HG03342 (cell line): ENCODE results near the gene HNRNPF.
"Not testable (repeated sequence)": the region's sequence is repeated elsewhere in the genome, so short reads cannot be mapped to it uniquely, and the experiment has no call there.

Source experiments
- ATAC-seq: cut with Tn5 transposase; IDR thresholded peaks from one replicate; pipeline ENCODE4 v1.9.1; 2021; ENCODE audit warnings: mild to moderate bottlenecking, moderate library complexity; ENCODE audit not compliant: unreplicated experiment

Gene HNRNPF, protein sequence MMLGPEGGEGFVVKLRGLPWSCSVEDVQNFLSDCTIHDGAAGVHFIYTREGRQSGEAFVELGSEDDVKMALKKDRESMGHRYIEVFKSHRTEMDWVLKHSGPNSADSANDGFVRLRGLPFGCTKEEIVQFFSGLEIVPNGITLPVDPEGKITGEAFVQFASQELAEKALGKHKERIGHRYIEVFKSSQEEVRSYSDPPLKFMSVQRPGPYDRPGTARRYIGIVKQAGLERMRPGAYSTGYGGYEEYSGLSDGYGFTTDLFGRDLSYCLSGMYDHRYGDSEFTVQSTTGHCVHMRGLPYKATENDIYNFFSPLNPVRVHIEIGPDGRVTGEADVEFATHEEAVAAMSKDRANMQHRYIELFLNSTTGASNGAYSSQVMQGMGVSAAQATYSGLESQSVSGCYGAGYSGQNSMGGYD

DNA sequence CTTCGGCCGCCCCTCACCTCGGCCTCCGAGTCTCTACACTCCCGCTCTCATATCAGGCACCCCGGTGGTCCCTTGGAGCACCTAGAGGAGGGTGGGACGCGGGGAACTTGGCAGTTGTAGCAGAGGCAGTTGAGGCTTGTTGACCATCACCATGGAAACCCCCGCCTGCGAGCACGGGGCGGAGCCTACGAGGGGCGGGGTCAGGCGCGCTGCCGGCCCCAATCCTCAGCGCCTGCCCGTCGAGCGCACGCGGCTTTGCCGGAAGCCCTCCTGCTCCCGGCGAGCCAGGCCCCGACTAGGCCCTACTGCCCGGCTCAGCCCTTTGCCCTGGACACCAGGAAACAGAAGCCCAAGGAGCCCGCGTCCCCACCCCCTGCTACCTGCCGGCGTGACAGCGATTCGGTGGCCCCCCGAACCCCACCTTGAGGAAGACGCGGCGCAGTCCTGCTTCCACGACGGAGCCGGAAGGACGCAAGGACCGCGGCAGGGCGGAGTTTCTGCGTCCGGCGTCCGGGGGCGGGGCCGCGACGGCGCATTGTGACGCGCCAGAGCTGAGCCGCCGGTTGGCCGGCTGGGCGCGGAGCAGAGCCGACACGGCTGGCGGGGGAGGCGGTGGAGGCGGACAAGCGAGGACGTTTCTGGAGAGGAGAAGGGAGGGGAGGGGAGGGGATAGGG, at the start of gene HNRNPF:
TSS of gene HNRNPF (minus strand) at position 477 of the 675 bp plus-strand sequence. CDS start 21,302 bp downstream, outside the sequence.
- ATAC-seq = peak; percentile 63

DNA sequence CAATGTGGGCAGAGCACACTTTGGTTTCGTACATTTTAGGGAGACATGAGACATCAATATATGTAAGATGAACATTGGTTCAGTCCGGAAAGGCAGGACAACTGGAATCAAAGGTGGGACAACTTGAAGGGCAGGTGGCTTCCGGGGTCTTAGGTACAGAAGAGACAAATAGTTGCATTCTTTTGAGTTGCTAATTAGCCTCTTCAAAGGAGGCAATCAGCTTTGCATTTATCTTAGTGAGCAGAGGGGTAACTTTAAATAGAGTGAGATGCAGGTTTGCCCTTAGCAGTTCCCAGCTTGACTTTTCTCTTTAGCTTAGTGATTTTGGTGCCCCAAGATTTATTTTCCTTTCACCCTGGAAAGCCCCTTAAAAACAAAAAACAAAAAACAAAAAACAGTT, 49.2 kb upstream of the HNRNPF start:
- ATAC-seq = no peak

DNA sequence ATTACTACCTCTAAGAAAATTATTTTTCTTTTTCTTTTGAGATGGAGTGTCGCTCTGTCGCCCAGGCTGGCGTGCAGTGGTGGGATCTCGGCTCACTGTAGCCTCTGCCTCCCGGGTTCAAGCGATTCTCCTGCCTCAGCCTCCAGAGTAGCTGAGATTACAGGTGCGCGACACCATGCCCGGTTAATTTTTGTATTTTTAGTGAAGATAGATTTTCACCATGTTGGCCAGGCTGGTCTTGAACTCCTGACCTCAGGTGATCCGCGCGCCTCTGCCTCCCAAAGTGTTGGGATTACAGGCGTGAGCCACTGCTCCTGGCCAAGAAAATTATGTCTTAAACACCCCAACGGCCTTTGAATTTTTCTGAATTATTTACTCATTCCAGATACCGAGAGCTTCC, 47.6 kb upstream of the HNRNPF start:
- not testable (repeated sequence) for ATAC-seq

DNA sequence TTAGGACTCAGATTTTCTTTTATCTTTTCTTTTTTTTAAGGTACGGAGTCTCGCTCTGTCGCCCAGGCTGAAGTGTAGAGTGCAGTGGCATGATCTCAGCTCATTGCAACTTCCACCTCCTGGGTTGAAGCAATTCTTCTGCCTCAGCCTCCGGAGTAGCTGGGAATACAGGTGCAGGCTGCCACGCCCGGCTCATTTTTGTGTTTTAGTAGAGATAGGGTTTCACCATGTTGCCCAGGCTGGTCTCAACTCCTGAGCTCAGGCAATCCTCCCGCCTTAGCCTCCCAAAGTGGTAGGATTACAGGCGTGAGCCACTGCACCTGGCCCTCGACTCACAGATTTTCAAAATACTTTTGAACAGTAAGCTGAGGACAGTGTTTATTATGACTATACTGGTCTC, 45.0 kb upstream of the HNRNPF start:
- ATAC-seq = not testable (repeated sequence)

DNA sequence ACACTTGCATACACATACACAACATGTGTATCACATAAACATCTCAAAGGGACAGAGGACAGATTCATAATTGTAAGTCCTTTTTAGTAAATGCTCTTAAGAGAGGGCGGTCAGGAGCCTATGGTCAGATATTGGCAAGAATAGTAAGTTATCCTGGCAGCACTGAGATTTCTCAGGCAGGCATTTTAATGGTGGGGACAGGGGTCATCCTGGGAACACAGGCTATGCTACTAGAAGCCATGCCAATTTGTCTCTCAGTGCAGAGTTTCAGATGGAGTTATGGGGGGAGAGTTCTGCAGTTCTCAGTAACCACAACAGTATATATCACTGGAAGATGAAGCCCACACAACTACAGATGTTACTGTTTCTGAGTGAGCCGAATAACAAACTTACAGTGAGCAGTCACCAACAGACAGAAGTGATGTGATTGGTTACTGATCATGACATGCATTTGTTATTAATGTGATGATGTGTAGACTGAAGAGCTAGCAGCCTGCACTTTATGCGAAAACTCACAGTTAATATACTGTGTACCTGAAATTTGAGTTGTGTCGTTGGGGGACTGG, 44.4 kb upstream of the HNRNPF start:
- ATAC-seq = peak; percentile 30

DNA sequence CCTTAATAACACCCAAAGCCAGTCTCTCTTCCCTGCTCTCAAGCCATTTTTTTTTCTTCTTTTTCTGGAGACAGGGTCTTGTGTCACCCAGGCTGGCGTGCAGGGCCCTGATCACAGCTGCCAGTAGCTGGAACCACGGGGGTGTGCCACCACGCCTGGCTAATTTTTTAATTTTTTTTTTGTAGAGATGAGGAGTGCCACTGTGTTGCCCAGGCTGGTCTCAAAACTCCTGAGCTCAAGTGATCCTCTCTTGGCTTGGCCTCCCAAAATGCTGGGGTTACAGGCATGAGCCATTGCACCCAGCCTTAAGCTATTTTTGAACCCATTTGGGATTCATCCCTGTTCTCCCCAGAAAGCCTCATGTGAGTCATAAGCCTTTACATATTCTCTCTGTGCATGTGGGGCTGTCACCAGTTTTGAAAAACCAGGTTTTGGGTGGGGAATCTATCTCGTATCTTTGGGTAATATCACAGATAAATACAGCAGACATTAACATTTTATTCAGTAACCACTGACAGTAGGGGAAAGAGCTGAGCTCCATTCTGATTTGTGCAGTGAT, 43.4 kb upstream of the HNRNPF start:
- ATAC-seq = no peak

DNA sequence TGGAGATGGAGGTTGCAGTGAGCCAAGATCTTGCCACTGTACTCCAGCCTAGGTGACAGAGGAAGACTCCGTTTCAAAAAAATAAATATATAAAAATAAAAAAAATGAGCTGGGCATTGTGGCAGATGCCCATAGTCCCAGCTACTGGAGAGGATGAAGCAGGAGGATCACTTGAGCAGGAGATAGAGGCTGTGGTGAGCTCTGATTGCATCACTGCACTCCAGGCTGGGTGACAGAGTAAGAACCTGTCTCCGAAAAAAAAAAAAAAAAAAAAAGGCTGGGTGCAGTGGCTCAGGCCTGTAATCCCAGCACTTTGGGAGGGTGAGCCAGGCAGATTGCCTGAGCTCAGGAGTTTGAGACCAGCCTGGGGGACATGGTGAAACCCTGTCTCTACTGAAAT, 39.8 kb upstream of the HNRNPF start:
- no peak for ATAC-seq

DNA sequence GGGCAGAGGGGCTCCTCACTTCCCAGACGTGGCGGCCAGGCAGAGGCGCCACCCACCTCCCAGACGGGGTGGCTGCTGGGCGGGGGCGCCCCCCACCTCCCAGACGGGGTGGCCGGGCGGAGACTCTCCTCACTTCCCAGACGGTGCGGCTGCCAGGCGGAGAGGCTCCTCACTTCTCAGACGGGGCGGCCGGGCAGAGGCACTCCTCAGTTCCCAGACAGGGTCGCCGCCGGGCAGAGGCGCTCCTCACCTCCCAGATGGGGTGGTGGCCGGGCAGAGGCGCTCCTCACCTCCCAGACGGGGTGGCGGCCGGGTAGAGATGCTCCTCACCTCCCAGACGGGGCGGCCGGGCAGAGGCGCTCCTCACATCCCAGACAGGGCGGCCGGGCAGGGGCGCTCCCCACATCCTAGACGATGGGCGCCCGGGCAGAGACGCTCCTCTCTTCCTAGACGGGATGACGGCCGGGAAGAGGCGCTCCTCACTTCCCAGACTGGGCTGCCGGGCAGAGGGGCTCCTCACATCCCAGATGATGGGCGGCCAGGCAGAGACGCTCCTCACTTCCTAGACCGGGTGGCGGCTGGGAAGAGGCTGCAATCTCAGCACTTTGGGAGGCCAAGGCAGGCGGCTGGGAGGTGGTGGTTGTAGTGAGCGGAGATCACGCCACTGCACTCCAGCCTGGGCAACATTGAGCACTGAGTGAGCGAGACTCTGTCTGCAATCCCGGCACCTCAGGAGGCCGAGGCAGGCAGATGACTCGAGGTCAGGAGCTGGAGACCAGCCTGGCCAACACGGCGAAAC, 37.4 kb upstream of the HNRNPF start:
- ATAC-seq = not testable (repeated sequence)

DNA sequence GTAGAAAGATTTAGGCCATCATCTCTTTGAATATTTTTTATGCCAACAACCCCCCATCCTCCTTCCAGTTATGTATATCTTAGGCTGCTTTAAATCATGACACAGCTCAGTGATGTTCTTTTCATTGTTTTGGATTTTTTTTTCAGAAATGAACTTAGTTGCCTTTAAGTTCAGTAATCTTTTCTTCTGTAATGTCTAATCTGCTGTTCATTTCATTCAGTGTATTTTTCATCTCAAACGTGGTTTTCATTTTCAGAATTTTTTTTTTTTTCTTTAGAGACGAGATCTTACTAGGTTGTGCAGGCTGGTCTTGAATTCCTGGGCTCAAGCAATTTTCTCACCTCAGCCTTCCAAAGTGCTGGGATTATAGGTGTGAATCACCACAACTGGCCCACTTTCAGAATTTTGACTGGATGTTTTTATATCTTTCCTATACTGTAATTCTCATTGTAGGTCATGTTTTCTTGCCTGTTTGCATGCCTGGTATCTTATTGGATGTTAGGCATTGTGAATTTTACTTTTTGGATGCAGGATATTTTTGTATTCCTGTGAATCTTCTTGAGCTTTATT, 36.0 kb upstream of the HNRNPF start:
- no peak for ATAC-seq

DNA sequence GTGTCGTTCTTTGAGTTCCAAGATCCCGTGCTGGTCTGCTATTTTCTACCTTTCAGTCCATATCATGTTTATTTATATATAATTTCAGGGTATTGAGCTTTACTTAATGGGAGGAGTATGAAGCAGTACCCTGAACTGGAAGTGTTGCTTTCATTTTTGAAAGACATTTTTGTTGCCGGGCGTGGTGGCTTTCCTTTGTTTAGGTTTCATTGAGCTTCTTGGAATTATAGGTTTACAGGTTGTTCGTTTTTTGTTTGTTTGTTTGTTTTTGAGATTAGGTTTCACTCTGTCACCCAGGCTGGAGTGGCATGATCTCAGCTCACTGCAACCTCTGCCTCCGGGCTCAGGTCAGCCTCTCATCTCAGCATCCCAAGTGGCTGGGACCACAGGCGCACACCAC, 35.3 kb upstream of the HNRNPF start:
- ATAC-seq = no peak

DNA sequence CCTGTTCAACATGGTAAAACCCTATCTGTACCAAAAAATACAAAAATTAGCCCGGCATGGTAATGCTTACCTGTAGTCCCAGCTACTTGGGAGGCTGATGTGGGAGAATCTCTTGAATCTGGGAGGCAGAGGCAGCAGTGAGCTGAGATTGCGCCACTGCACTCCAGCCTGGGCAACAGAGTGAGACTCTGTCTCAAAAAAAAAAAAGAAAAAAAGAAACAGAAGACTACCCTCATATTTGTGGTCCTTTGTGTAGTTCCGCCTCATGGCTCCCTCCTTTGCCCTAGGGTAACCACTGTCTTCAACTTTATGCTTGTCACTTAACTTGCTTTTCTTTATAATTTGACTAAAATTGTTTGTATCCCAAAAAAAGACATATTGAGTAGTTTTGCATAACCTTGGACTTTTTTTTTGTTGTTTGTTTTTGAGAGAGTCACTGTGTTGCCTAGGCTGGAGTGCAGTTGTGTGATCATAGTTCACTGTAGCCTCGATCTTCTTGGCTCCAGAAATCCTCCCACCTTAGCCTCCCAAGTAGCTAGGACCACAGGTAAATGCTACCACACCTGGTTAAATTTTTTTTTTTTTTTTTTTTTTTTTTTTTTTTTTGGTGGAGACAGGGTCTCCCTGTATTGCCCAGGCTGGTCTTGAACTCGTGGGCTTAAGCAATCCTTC, 31.6 kb upstream of the HNRNPF start:
- no peak for ATAC-seq

DNA sequence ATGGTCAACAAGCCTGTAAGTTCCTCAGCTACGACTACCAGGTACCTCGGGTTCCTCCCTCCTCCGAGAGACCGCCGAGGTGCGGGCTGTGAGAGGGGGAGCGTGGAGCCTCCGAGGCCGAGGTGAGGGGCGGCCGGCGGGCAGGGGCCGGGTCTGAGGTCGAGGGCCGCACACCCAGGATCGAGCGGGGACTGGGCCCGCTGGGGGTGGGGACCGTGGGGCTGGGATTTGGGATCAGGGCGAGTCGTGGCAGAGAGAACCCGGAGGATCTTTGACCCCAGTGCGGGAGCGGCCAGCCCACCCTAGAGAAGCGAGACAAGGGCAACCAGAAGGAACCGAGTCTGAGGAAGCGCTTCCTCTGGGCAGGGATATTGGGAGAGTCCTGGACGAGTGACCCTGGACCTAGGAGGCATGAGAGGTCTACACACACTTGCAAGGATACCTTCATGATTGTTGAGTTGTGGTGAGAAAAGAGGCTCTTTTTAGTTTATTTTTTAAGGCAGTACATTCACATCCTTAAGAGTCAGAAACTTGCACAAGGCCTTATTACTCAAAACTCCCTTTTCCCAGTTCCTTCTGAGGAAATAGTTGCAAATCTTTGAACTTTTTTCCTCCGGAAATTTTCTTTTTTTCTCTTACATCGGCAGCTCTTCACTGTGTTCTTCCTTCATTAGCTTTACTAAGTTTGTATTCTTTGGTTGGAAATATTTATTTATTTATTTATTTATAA, 28.3 kb upstream of the HNRNPF start:
- no peak for ATAC-seq

DNA sequence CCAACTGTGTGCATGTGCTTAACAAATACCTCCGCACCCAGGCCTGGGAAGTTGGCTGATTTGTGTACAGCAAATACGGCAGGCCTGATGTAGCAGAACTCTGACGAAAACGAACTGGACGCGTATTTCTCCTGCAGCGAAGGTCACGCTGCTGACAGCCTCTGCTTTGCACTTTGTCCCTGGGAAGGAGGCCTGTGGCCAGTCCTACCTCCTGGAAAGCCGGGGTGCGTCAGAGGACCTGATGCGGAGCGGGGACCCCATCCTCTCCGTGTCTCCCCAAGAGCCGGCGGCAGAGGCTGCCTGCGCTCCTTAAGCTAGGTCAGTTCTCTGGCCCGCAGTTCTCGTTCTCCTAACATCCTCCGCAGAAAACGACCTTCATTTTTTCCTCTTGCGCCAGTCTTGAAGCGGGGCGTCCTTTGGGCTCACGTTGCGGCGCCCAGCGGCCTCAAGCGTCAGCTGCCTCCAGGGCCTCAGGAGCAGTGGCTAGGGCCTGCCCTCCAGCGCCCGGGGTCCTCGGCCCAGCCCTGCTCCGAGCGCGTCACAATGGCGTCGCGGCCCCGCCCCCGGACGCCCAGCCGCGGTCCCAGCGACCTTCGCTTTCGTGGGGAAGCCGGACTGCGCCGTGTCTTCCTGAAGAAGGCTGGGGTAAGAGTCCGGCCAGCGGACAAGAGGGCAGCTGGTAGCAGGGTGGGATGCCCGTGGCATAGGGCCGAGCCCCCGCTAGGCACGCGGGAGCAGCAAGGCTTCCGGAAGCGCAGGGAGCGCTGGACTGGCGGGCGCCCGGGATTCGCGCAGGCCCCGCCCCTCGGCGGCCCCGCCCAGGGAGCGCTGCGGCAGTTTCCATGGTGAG, 27.5 kb upstream of the HNRNPF start, which contains the start of gene ZNF487:
TSS of gene ZNF487 (plus strand) at position 821 of the 850 bp plus-strand sequence. CDS start 38,703 bp downstream, outside the sequence.
- peak; percentile 94 for ATAC-seq

DNA sequence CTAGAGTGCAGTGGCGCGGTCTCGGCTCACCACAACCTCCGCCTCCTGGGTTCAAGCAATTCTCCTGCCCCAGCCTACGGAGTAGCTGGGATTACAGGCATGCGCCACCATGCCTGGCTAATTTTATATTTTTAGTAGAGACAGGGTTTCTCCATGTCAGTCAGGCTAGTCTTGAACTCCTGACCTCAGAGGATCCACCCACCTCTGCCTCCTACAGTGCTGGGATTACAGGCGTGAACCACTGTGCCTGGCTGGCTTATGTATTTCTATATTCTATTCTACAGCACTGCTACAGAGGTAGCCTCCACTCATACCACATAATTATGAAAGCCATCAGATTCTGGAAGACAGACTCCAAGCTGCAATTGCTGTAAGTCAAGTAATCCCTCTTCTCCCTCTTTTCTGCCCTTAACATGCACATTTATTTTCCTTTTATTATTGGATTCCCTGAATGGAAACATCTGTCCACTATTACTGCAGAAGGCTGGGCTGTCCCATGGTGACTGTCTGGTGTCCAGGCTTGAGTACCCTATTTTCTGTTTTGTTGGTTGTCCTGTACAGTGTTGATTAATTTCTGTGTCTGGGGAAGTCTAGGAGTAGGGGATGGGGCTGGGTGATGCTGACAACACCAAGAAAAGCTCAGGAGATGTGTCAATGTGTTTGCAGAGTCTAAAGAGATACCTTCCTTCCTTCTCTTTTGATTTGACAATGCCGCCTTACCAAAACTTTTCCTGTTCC, 22.1 kb upstream of the HNRNPF start:
- no peak for ATAC-seq

DNA sequence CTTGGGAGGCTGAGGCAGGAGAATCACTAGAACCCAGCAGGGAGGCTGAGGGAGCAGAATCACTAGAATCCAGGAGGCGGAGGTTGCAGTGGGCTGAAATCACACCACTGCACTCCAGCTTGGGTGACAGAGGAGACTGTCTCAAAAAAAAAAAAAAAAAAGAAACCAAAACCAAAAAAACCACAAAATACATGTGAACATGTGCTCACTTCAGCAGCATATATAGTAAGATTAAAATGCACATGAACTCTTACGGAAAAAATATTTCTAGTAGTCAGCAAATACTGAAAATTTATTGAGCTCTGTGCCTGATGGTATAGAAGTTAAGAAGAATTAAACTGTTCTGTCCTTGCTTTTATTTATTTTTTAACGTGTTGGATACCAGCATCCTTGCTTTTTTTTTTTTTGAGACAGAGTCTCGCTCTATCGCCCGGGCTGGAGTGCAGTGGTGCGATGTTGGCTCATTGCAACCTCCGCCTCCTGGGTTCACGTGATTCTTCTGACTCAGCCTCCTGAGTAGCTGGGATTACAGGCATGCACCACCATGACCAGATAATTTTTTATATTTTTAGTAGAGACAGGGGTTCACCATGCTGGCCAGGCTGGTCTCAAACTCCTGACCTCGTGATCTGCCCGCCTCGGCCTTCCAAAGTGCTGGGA, 18.3 kb upstream of the HNRNPF start:
- ATAC-seq = peak; percentile 88

DNA sequence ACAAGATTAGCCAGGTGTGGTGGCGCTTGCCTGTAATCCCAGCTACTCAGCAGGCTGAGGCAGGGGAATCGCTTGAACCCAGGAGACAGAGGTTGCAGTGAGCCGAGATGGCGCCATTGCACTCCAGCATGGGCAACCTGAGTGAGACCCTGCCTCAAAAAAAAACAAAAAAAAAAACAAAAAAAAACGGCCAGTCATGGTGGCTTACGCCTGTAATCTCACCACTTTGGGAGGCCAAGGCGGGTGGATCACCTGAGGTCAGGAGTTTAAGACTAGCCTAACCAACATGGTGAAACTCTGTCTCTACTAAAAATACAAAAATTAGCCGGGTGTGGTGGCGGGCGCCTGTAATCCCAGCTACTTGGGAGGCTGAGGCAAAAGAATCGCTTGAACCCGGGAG, 17.5 kb upstream of the HNRNPF start:
- not testable (repeated sequence) for ATAC-seq

DNA sequence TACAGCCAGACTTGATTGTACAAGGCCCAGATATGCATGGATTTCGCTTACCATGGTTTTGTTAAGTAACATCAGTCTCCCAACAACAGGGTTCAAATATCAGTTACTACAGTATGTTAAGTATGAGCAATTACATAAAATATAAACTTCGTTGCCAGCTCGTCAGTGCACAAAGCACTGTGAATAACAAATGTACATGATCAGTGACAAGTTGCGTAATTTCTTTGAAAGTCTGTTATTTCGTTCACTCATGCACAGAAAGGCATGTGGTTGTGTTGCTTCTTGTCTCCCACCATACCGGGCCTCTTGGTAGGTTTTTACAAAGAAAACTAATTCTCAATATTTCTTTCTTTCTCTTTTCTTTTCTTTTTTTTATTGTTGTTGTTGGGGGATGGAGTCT, 15.4 kb upstream of the HNRNPF start:
- ATAC-seq = no peak
